ENCODE measurements around the gene SPECC1. TPM values are rescaled to one million over a fixed set of nuclear protein-coding genes. Genes with fewer than 3 reads are reported as not detected.
"Not testable (repeated sequence)": the region's sequence is repeated elsewhere in the genome, so short reads cannot be mapped to it uniquely, and the experiment has no call there.

Gene SPECC1
- total RNA-seq, 1 donor from 2014 or later, result 10.1 TPM

- no peak for DNase-seq (ENCODE audit: low spot score)
- intact Hi-C loops (cut with DNase I), result no loop called here
These were observed 145.3 kb downstream of the SPECC1 start for GRCh38 chr17:20154286-20155000.

DNA sequence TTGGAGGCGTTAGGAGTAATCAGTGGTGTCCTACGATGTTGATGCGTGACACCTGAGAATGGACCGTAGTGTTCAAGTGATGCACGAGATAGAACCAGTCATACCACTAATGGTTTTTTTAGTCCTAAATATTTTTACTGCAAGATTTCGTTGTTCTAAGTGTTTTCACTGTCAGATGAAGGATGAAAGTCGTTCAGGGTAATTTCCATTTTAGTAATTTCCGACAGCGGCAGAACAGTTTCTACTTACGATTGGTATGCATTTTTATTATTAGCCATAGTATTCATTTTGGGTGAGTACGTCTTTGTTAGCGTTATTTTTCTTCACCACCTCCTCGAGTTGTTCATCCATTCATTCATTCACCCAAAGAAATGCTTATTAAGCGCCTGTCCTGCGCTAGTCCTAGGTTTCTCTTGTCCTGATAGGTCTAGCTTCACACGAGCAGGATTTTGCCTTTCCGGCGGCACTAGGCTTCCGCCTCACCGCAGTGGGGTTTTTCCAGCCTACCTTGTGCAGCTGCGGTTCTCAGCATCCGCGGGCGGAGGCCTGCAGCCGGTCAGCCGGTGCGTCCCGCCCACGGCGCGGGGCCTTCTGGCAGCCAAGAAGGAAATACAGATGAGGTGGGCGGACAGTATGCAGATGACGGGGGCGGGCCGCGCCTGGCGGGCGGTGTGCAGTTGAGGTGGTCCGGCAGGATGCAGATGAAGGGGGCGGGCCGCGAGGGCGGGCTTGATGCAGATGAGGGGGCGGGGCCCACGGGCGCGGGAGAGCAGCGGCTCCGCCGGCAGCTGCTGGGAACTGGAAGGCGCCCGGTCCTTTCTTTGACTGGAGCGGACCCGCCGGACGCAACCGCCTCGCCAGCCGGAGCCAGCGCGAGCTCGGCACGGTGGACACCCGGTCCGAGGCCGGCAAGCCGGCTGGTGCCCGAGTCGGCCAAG, 146.4 kb downstream of the SPECC1 start:
- peak; percentile 98 for DNase-seq (ENCODE audit: low spot score)
- intact Hi-C loops (cut with DNase I), result no loop called here

- no peak for DNase-seq (ENCODE audit: low spot score)
- intact Hi-C loops (cut with DNase I), result no loop called here
These were observed 147.2 kb downstream of the SPECC1 start for GRCh38 chr17:20156196-20157000.

DNA sequence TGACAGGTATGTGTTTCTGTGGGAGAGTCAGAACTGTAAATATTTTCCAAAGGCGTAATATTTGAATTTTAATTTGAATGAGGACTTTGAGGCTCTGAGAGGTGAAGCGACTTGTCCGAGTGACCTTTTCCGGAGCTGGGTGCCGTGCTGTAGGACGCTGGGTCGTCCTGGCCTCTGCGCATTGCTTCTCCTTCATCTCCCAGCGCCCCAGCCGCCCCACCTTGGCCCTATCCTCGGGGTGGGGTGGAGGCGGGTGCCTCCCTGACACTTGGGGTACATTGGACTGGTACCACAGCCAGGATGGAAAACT, 147.8 kb downstream of the SPECC1 start:
- intact Hi-C loops (cut with DNase I), result no loop called here
- DNase-seq (ENCODE audit: low spot score), result no peak

DNA sequence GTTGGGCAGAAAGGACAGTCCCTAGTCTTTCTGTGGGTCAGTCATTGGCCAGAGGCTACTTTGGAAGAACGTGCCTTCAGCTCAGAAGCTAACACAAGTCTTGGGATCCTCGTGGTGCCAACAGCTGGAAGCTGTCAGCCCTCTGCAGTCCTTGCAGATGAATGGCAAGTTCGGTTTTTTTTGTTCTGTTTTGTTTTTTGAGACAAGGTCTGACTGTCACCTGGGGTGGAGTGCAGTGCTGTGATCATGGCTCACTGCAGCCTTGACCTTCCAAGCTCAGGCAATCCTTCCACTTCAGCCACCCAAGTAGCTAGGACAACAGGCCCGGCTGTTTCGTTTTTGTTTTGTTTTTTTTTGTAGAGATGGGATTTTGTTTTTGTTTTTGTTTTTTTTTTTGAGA, 149.4 kb downstream of the SPECC1 start:
- intact Hi-C loops (cut with DNase I), result no loop called here

DNA sequence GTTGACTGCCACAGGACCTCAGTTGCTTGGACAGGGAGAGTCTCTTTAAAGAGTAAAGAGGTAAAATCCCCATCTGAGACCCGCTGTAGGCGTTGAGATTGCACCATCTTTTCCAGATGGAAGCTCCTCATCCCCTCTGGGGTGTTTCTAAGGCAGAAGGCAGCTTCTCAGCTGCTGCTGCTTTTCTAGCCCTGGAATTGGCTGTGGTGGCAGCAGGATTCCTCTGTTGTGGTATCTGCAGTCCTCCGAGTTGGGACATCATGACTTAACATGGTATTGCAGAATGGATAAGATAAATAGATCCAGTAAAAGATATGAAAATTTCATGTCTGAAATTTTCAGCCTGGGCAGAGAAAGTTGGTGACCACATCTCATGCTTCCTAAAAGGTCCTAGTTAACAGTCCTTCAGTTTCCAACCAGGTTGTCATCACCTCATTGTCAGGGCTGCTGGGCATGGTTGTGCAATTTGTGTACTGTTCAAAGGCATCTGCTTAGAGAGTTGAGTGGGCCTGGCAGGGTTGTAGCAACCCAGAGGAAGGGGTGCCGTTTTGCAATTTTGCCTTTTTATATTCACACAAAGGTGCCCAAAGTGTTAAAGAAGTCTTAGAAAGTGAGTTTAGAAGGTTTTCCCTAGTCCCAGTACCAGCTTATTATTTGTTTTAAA, 150.4 kb downstream of the SPECC1 start:
- intact Hi-C loops (cut with DNase I), result no loop called here
- DNase-seq (ENCODE audit: low spot score), result no peak

More for the DNA sequence above, 149.4 kb downstream of the SPECC1 start:
- no peak for DNase-seq (ENCODE audit: low spot score)

DNA sequence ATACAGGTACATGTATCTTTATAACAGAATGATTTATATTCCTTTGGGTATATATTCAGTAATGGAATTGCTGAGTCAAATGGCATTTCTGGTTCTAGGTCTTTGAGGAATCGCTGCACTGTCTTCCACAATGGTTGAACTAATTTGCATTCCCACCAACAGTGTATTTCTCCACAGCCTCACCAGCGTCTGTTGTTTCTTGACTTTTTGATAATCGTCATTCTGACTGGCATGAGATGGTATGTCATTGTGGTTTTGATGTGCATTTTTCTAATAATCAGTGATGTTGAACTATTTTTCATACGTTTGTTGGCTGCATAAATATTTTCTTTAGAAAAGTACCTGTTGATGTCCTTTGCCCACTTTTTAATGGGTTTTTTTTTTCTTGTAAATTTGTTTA, 156.4 kb downstream of the SPECC1 start:
- intact Hi-C loops (cut with DNase I); DNase-seq (ENCODE audit: low spot score): not testable (repeated sequence)

DNA sequence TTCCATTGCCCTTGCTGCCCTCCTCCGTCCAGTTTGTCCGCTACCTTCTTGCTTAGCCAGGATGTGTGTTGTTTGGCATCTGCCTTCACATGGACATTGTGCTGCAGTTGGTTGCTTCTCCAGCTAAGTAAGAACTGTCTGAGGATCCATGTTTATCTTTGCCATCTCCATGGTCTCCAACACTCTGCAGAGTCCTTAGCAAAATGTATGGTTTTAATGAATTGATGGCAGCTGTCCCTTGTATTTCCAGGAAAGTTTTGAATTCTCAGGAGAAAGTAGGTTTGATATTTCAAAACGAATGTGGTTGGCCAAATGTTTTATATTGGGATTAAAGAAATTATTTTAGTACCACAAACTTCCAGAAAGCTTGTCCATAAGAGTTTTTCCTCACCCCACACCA, 160.9 kb downstream of the SPECC1 start:
- DNase-seq (ENCODE audit: low spot score), result no peak
- intact Hi-C loops (cut with DNase I), result no loop called here

GRCh38 chr17:20171741-20172365, 162.7 kb downstream of the SPECC1 start:
- intact Hi-C loops (cut with DNase I), result no loop called here
- DNase-seq (ENCODE audit: low spot score), result no peak

- no peak for DNase-seq (ENCODE audit: low spot score)
- intact Hi-C loops (cut with DNase I), result no loop called here
These were observed 163.2 kb downstream of the SPECC1 start for GRCh38 chr17:20172376-20172775.

DNA sequence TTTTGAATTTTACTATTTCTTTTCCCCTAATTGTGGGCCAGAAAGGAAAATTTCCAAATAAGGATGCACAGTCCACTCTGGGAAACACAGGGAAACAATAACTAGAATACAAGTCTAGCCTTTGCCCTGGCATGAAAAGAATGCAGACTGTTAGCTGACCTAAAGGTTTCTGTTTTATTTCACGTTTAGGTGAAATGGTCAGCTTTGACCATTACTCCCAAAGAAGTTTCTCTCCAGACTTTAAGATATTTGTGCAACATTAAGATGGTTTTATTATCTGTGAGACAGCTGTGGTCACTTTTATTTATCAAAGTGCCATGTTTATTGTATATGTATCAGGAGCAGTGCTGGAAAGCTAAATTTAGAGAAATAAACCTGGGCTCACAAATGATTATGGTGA, 163.9 kb downstream of the SPECC1 start:
- no peak for DNase-seq (ENCODE audit: low spot score)
- intact Hi-C loops (cut with DNase I), result no loop called here

DNA sequence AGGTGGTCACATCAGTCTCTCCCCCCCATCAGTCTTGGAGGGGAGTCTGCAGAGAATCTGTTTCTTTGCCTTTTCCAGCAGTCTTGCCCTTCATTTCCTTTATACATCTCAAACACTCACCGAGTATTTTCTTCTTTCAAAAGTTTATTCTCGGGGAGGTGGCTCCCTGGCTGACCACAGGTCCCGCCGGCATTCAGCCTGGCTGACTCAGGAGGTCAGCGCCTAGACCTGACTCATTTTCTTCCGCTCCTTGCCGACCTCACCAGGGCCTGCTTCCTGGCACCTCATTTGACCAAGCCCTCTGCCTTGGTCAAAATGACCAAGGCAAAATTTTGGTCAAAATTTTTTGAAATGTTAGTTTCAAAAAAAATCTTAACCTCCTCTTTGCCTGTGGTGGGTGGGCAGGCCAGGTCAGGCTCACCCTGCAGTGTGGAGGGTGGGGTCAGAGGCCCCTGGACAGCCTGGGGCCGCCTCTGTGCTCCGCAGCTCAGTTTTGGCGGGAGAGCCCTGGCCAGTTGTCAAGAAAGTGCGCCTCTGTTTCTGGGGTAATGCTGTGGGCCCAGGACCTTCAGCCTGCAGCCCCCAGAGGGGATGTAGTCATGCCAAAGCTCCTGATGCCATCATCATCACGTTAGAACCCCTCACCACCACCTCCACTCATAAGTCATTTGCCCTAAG, 165.6 kb downstream of the SPECC1 start:
- DNase-seq (ENCODE audit: low spot score), result no peak
- intact Hi-C loops (cut with DNase I), result no loop called here

DNA sequence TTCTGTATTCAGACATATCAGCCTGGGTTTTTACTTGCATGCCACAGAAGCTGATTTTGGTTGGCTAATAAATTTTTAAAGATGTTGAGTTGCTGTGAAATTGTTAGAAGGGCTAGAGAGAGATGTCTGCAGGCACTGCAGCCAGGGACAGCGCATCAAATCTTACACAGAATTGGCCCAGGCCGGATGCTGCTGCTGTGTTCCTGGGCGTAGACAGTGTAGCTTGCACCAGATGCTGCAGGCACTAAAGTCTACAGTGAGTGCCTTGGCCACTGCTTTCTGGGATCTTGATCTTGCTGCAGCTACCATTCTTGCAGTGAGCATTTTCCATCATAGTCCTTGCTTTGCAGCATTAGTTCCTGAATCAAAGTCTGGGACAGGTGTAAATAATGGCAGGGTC, 169.9 kb downstream of the SPECC1 start:
- intact Hi-C loops (cut with DNase I), result no loop called here
- DNase-seq (ENCODE audit: low spot score), result no peak

GRCh38 chr17:20180661-20181060, 171.5 kb downstream of the SPECC1 start:
- intact Hi-C loops (cut with DNase I), result no loop called here
- DNase-seq (ENCODE audit: low spot score), result no peak

DNA sequence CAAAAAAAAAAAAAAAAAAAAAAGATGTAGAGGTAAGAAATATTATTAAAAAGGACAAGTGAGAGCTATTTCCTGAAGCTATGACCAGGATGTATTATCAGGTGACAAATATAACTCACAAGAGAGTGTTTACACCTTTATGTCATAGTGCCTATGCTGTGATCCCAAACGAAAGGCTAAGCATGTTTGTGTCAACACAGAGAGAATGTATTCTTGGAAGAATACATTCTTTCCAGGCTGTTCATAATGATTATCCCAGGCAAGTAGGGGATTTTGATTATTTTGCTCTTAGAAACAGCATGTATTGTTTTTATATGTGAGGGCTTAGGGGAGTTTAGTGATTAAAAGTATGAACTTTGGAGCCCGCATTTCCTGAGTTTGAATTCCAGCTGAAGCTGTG, 175.0 kb downstream of the SPECC1 start:
- no peak for DNase-seq (ENCODE audit: low spot score)
- intact Hi-C loops (cut with DNase I), result no loop called here

GRCh38 chr17:20184977-20185619, 175.9 kb downstream of the SPECC1 start:
- no peak for DNase-seq (ENCODE audit: low spot score)
- intact Hi-C loops (cut with DNase I), result no loop called here

DNA sequence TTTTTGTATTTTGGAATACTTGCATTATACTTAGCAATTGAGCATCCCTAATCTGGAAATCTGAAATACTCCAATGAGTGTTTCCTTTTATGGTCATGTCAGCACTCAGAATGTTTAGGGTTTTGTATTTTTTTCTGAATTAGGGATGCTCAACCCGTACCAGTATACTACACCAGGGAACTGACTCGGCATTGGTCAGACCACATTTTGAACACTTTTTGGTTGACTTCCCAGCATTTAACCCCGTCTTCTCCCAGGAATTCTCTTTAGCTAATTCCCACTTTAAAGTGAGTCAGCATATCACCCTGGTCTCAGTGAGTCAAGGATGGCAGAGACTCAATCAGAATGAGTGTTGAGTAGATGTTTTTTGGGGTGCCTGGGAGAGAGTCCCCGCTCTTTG, 177.9 kb downstream of the SPECC1 start:
- intact Hi-C loops (cut with DNase I), result no loop called here
- no peak for DNase-seq (ENCODE audit: low spot score)

- no peak for DNase-seq (ENCODE audit: low spot score)
- intact Hi-C loops (cut with DNase I), result no loop called here
These were observed 180.1 kb downstream of the SPECC1 start for GRCh38 chr17:20189302-20189701.

All from cardiac septum (tissue), 1 donor.